K562 (cell line): ENCODE measurements around the gene MLX. TPM values are rescaled to one million over a fixed set of nuclear protein-coding genes. Genes with fewer than 3 reads are reported as not detected.
A peak's percentile ranks its signal among the peaks of the same experiment; 100 is the strongest.

ENCODE experiments used
- FIP1L1 ChIP-seq: fragments of 200-400 bp; formaldehyde crosslinking; IDR thresholded peaks from 2 replicates; pipeline ENCODE4 v1.6.1; 2018; ENCODE audit warnings: mild to moderate bottlenecking, low read depth, low read length; ENCODE audit not compliant: poor library complexity, severe bottlenecking
- HSF4 ChIP-seq: fragments of 250-450 bp; sonication (Bioruptor Pico); IDR thresholded peaks from 2 replicates; pipeline ENCODE4 v2.1.2; 2022; ENCODE audit warnings: mild to moderate bottlenecking, moderate library complexity, borderline replicate concordance
- PCBP2 ChIP-seq: fragments of 200-400 bp; formaldehyde crosslinking; IDR thresholded peaks from 2 replicates; pipeline ENCODE4 v1.6.1; 2018; ENCODE audit warnings: low read length, low read depth, mild to moderate bottlenecking, moderate library complexity; ENCODE audit not compliant: poor library complexity, severe bottlenecking
- PML ChIP-seq: IDR thresholded peaks from 2 replicates; pipeline ENCODE4 v1.6.1; 2012; ENCODE audit warnings: low read length, inconsistent platforms
- POLR2AphosphoS5 ChIP-seq: IDR thresholded peaks from 2 replicates; pipeline ENCODE4 v1.6.1; 2011; ENCODE audit warnings: mild to moderate bottlenecking, low read depth, low read length, moderate library complexity; ENCODE audit not compliant: control insufficient read depth, insufficient read depth
- RAD51 ChIP-seq: fragments of 450-650 bp; IDR thresholded peaks from 2 replicates; pipeline ENCODE4 v1.7.1; 2016; ENCODE audit warnings: low read depth, mild to moderate bottlenecking, borderline replicate concordance
- RBM14 ChIP-seq: fragments of 200-400 bp; formaldehyde crosslinking; IDR thresholded peaks from 2 replicates; pipeline ENCODE4 v1.6.1; 2018; ENCODE audit warnings: low read depth, mild to moderate bottlenecking, low read length, moderate library complexity, borderline replicate concordance; ENCODE audit not compliant: insufficient read depth
- RBM17 ChIP-seq: fragments of 200-400 bp; formaldehyde crosslinking; IDR thresholded peaks from 2 replicates; pipeline ENCODE4 v1.6.1; 2017; ENCODE audit warnings: low read depth, mild to moderate bottlenecking, low read length, borderline replicate concordance
- SAFB2 ChIP-seq: fragments of 200-400 bp; formaldehyde crosslinking; IDR thresholded peaks from 2 replicates; pipeline ENCODE4 v1.6.1; 2018; ENCODE audit warnings: borderline replicate concordance, low read length, low read depth, moderate library complexity; ENCODE audit not compliant: severe bottlenecking
- SMARCA4 ChIP-seq: fragments of 450-650 bp; IDR thresholded peaks from 2 replicates; pipeline ENCODE4 v1.6.1; 2016
- SNRNP70 ChIP-seq: fragments of 200-400 bp; formaldehyde crosslinking; optimal IDR thresholded peaks from 2 replicates; pipeline ENCODE3; 2017; ENCODE audit warnings: low read depth, low read length
- TARDBP ChIP-seq: fragments of 450-650 bp; IDR thresholded peaks from 2 replicates; pipeline ENCODE4 v1.6.1; 2016
- TSC22D4 ChIP-seq: fragments of 450-650 bp; IDR thresholded peaks from 2 replicates; pipeline ENCODE4 v1.6.1; 2016; ENCODE audit warnings: missing genetic modification characterization, missing biosample characterization, control low read depth
- ZNF133 ChIP-seq: fragments of 250-450 bp; sonication (Bioruptor Pico); IDR thresholded peaks from 2 replicates; pipeline ENCODE4 v1.4.0; 2020; ENCODE audit warnings: mild to moderate bottlenecking
- polyA plus RNA-seq, 8 experiments: library from polyadenylated mRNA; depleted of rRNA in 4 of 8; stranded (reverse) in 5 of 8; unstranded in 3 of 8; fragments of >200 nt; fragmentation: Nextera tagmentation in 2 of 8; fragmentation: Illumina TruSeq in 1 of 8; extraction: Ambion mirVana in 2 of 8; extraction: Trizol in 1 of 8; gene quantifications; 2 replicates each; pipeline versions ENCODE4 v1.2.1 to v1.2.3, GENCODE V29; 2011 to 2014; ENCODE audit warnings: inconsistent platforms in 1 of 8, missing spikeins in 1 of 8
- total RNA-seq, 7 experiments: library from RNA; depleted of rRNA in 6 of 7; stranded (reverse); fragments of >200 nt in 6 of 7; fragmentation: Illumina TruSeq in 2 of 7; extraction: Trizol in 2 of 7; gene quantifications; 2 replicates each; pipeline versions ENCODE4 v1.2.1 to v1.2.3, GENCODE V29; 2011 to 2021; ENCODE audit warnings: low replicate concordance in 1 of 7
- TF ChIP-seq, protein P1 (sequence below): IDR thresholded peaks from 3 replicates; pipeline ENCODE4 v1.6.1; 2011; ENCODE audit warnings: borderline replicate concordance, mild to moderate bottlenecking, moderate library complexity; ENCODE audit not compliant: insufficient read length; ENCODE audit errors: extremely low read depth
- TF ChIP-seq, protein P2 (sequence below): fragments of 450-650 bp; formaldehyde crosslinking; IDR thresholded peaks from 2 replicates; pipeline ENCODE4 v1.4.0; 2020; ENCODE audit warnings: mild to moderate bottlenecking
- TF ChIP-seq, protein P3 (sequence below): fragments of 250-450 bp; sonication (Bioruptor Pico); IDR thresholded peaks from 2 replicates; pipeline ENCODE4 v1.4.0; 2020; ENCODE audit warnings: borderline replicate concordance
- TF ChIP-seq, protein P4 (sequence below): fragments of 250-450 bp; sonication (Bioruptor Pico); IDR thresholded peaks from 2 replicates; pipeline ENCODE4 v1.5.1; 2021; ENCODE audit warnings: mild to moderate bottlenecking

Gene MLX
- total and polyA plus RNA-seq, 9 of the 15 experiments (the other 6 are each of a cell fraction or from before 2014, with no cell fraction given): 42.9 to 100 (median 58.9) TPM

DNA sequence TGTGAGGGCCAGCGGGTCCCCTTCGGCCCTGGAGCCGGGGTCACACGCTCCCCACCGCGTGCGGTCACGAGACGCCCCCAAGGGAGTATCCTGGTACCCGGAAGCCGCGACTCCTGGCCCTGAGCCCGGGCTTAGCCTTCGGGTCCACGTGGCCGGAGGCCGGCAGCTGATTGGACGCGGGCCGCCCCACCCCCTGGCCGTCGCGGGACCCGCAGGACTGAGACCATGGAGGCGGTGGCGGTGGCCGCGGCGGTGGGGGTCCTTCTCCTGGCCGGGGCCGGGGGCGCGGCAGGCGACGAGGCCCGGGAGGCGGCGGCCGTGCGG lies 30.9 kb upstream of the MLX start, which contains the start of gene NAGLU (continued):
- no peak for TF ChIP-seq FIP1L1
- TF ChIP-seq SNRNP70: no peak
- TF ChIP-seq SAFB2: no peak
- no peak for TF ChIP-seq TARDBP
- TF ChIP-seq POLR2AphosphoS5: peak; percentile 35; the same call in 1 of the 2 replicates
- TF ChIP-seq RAD51: peak; percentile 93
- TF ChIP-seq HSF4 (CRISPR knock-in tag): no peak
- TF ChIP-seq, protein P1, sequence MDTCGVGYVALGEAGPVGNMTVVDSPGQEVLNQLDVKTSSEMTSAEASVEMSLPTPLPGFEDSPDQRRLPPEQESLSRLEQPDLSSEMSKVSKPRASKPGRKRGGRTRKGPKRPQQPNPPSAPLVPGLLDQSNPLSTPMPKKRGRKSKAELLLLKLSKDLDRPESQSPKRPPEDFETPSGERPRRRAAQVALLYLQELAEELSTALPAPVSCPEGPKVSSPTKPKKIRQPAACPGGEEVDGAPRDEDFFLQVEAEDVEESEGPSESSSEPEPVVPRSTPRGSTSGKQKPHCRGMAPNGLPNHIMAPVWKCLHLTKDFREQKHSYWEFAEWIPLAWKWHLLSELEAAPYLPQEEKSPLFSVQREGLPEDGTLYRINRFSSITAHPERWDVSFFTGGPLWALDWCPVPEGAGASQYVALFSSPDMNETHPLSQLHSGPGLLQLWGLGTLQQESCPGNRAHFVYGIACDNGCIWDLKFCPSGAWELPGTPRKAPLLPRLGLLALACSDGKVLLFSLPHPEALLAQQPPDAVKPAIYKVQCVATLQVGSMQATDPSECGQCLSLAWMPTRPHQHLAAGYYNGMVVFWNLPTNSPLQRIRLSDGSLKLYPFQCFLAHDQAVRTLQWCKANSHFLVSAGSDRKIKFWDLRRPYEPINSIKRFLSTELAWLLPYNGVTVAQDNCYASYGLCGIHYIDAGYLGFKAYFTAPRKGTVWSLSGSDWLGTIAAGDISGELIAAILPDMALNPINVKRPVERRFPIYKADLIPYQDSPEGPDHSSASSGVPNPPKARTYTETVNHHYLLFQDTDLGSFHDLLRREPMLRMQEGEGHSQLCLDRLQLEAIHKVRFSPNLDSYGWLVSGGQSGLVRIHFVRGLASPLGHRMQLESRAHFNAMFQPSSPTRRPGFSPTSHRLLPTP: no peak
- TF ChIP-seq RBM17: no peak
- TF ChIP-seq, protein P2, sequence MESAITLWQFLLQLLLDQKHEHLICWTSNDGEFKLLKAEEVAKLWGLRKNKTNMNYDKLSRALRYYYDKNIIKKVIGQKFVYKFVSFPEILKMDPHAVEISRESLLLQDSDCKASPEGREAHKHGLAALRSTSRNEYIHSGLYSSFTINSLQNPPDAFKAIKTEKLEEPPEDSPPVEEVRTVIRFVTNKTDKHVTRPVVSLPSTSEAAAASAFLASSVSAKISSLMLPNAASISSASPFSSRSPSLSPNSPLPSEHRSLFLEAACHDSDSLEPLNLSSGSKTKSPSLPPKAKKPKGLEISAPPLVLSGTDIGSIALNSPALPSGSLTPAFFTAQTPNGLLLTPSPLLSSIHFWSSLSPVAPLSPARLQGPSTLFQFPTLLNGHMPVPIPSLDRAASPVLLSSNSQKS: no peak
- no peak for TF ChIP-seq ZNF133 (CRISPR knock-in tag)
- TF ChIP-seq PCBP2: no peak
- TF ChIP-seq TSC22D4 (tag): no peak
- TF ChIP-seq, protein P3, sequence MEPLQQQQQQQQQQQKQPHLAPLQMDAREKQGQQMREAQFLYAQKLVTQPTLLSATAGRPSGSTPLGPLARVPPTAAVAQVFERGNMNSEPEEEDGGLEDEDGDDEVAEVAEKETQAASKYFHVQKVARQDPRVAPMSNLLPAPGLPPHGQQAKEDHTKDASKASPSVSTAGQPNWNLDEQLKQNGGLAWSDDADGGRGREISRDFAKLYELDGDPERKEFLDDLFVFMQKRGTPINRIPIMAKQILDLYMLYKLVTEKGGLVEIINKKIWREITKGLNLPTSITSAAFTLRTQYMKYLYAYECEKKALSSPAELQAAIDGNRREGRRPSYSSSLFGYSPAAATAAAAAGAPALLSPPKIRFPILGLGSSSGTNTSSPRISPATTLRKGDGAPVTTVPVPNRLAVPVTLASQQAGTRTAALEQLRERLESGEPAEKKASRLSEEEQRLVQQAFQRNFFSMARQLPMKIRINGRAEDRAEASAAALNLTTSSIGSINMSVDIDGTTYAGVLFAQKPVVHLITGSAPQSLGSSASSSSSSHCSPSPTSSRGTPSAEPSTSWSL (CRISPR knock-in tag): no peak
- TF ChIP-seq PML: no peak
- no peak for TF ChIP-seq RBM14
- TF ChIP-seq SMARCA4: no peak
- TF ChIP-seq, protein P4, sequence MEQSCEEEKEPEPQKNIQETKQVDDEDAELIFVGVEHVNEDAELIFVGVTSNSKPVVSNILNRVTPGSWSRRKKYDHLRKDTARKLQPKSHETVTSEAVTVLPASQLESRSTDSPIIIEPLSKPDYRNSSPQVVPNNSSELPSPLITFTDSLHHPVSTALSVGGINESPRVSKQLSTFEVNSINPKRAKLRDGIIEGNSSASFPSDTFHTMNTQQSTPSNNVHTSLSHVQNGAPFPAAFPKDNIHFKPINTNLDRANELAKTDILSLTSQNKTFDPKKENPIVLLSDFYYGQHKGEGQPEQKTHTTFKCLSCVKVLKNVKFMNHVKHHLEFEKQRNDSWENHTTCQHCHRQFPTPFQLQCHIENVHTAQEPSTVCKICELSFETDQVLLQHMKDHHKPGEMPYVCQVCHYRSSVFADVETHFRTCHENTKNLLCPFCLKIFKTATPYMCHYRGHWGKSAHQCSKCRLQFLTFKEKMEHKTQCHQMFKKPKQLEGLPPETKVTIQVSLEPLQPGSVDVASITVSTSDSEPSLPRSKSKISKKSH (CRISPR knock-in tag): no peak
